ENCODE measurements around the gene LDLRAD3. TPM values are rescaled to one million over a fixed set of nuclear protein-coding genes. Genes with fewer than 3 reads are reported as not detected.

Gene LDLRAD3
- total RNA-seq, 1 experiment from 2014 or later, result 19.0 TPM

GRCh38 chr11:36238881-36239280 is 295.0 kb downstream of the LDLRAD3 start:
- intact Hi-C loops (cut with micrococcal nuclease), result no loop called here
- ChIA-PET CTCF (no interaction called here), RAD21 (ENCODE audit: low non-redundant PET in 1 of 2, low total read pairs in 2 of 2, uncharacterized antibody in 2 of 2, unreplicated experiment in 2 of 2) (no interaction called here), POLR2A (no interaction called here)
- Histone ChIP-seq H3K9ac (ENCODE audit: low read length) (no peak overlapping the region), H3K27me3 (ENCODE audit: insufficient read depth, low read length) (no peaks in the 10 kb centered on the region), H3K4me3 (replicated peaks in 1 of 2; ENCODE audit: low read depth in 1 of 2, low read length in 2 of 2) (no peak overlapping the region), H3K9me2 (ENCODE audit: insufficient read depth) (no peaks in the 10 kb centered on the region; the same call in 1 of the 2 replicates), H3K4me2 (ENCODE audit: low read length) (no peak overlapping the region), H3K4me1 (ENCODE audit: control insufficient read depth in 1 of 2, insufficient read depth in 2 of 2, low read length in 2 of 2) (peaks cover 8 to 17% of the 10 kb centered on the region in 2 experiments), H2AFZ (ENCODE audit: low read depth, low read length, poor library complexity, severe bottlenecking) (no peak overlapping the region), H3K27ac (ENCODE audit: low read depth, low read length) (no peak overlapping the region), H3K79me2 (ENCODE audit: insufficient read depth, low read length) (no peaks in the 10 kb centered on the region), H4K20me1 (ENCODE audit: insufficient read depth) (no peaks in the 10 kb centered on the region), H3K9me3 (ENCODE audit: control insufficient read depth in 1 of 2, insufficient read depth in 1 of 2, low read depth in 1 of 2, low read length in 2 of 2) (no peaks in the 10 kb centered on the region), H3K36me3 (ENCODE audit: control insufficient read depth in 1 of 2, insufficient read depth in 2 of 2, low read length in 2 of 2) (no peaks in the 10 kb centered on the region)
- no TSS peak for BruUV-seq (replicated peaks)
- no peak for TF ChIP-seq EGR1 (IDR thresholded peaks at IDR 0.05; ENCODE audit: low read depth)
- TF ChIP-seq REST (IDR thresholded peaks at IDR 0.05; ENCODE audit: low read depth), result no peak
- TF ChIP-seq POLR2AphosphoS5 (IDR thresholded peaks at IDR 0.05; ENCODE audit: low read depth, low read length), result no peak
- TF ChIP-seq YY1 (IDR thresholded peaks at IDR 0.05; ENCODE audit: extremely low read depth, insufficient replicate concordance, low read depth, low read length), result no peak
- no peak for TF ChIP-seq FOSL1 (IDR thresholded peaks at IDR 0.05; ENCODE audit: low read depth)
- TF ChIP-seq ZBTB33 (IDR thresholded peaks at IDR 0.05; ENCODE audit: extremely low read depth, insufficient replicate concordance, low read length), result no peak
- no peak for TF ChIP-seq JUND (IDR thresholded peaks at IDR 0.05)
- TF ChIP-seq ATF3 (IDR thresholded peaks at IDR 0.05), result no peak
- no peak for TF ChIP-seq EZH2phosphoT487 (IDR thresholded peaks at IDR 0.05; ENCODE audit: borderline replicate concordance)
- no peak for TF ChIP-seq CTCF (IDR thresholded peaks at IDR 0.05 in 2 of 3, conservative IDR thresholded peaks at IDR 0.05 in 1 of 3; ENCODE audit: borderline replicate concordance in 1 of 3, insufficient read depth in 1 of 3, low read depth in 2 of 3, low read length in 2 of 3)
- TF ChIP-seq ZNF274 (IDR thresholded peaks at IDR 0.05; ENCODE audit: low read depth, low read length), result no peak
- TF ChIP-seq TCF7L2 (IDR thresholded peaks at IDR 0.05; ENCODE audit: borderline replicate concordance, extremely low read depth, insufficient read depth, insufficient read length), result no peak
- no peak for TF ChIP-seq ELF1 (IDR thresholded peaks at IDR 0.05; ENCODE audit: borderline replicate concordance, low read depth)
- no peak for TF ChIP-seq EZH2 (IDR thresholded peaks at IDR 0.05)
- TF ChIP-seq POLR2A (IDR thresholded peaks at IDR 0.05; ENCODE audit: borderline replicate concordance, extremely low read depth, insufficient read depth, insufficient read length), result no peak
- TF ChIP-seq SRF (IDR thresholded peaks at IDR 0.05; ENCODE audit: low read depth), result no peak
- TF ChIP-seq ZFX (IDR thresholded peaks at IDR 0.05), result no peak
- TF ChIP-seq SIN3A (IDR thresholded peaks at IDR 0.05; ENCODE audit: low read depth), result no peak
- no peak for TF ChIP-seq CBX3 (IDR thresholded peaks at IDR 0.05; ENCODE audit: low read depth)
- no peak for TF ChIP-seq SP1 (IDR thresholded peaks at IDR 0.05; ENCODE audit: low read depth)
- DNase-seq (ENCODE audit: low read depth, low spot score) (no peak), ATAC-seq (no peak)
